ENCODE results near the gene KRT20. TPM values are rescaled to one million over a fixed set of nuclear protein-coding genes. Genes with fewer than 3 reads are reported as not detected.

The KRT20 gene
- total and polyA plus RNA-seq, 2 of the 13 experiments (the other 11 are each of a cell fraction or from before 2014, with no cell fraction given): 0.13 to 0.20 TPM

- TF ChIP-seq POLR2G (IDR thresholded peaks at IDR 0.05; ENCODE audit: low read depth, low read length): peak; percentile 48
- 0 out of 2 replicates have a peak, but pooled peaks have one; percentile 17 for TF ChIP-seq POGZ (CRISPR knock-in tag; IDR thresholded peaks at IDR 0.05)
- TF ChIP-seq, protein P1, sequence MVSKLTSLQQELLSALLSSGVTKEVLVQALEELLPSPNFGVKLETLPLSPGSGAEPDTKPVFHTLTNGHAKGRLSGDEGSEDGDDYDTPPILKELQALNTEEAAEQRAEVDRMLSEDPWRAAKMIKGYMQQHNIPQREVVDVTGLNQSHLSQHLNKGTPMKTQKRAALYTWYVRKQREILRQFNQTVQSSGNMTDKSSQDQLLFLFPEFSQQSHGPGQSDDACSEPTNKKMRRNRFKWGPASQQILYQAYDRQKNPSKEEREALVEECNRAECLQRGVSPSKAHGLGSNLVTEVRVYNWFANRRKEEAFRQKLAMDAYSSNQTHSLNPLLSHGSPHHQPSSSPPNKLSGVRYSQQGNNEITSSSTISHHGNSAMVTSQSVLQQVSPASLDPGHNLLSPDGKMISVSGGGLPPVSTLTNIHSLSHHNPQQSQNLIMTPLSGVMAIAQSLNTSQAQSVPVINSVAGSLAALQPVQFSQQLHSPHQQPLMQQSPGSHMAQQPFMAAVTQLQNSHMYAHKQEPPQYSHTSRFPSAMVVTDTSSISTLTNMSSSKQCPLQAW (CRISPR knock-in tag; IDR thresholded peaks at IDR 0.05): peak; percentile 54
- no peak for TF ChIP-seq ZNF512B (CRISPR knock-in tag; IDR thresholded peaks at IDR 0.05; ENCODE audit: borderline replicate concordance)
- no peak for TF ChIP-seq ZBTB1 (CRISPR knock-in tag; IDR thresholded peaks at IDR 0.05; ENCODE audit: borderline replicate concordance)
- TF ChIP-seq, protein P2, sequence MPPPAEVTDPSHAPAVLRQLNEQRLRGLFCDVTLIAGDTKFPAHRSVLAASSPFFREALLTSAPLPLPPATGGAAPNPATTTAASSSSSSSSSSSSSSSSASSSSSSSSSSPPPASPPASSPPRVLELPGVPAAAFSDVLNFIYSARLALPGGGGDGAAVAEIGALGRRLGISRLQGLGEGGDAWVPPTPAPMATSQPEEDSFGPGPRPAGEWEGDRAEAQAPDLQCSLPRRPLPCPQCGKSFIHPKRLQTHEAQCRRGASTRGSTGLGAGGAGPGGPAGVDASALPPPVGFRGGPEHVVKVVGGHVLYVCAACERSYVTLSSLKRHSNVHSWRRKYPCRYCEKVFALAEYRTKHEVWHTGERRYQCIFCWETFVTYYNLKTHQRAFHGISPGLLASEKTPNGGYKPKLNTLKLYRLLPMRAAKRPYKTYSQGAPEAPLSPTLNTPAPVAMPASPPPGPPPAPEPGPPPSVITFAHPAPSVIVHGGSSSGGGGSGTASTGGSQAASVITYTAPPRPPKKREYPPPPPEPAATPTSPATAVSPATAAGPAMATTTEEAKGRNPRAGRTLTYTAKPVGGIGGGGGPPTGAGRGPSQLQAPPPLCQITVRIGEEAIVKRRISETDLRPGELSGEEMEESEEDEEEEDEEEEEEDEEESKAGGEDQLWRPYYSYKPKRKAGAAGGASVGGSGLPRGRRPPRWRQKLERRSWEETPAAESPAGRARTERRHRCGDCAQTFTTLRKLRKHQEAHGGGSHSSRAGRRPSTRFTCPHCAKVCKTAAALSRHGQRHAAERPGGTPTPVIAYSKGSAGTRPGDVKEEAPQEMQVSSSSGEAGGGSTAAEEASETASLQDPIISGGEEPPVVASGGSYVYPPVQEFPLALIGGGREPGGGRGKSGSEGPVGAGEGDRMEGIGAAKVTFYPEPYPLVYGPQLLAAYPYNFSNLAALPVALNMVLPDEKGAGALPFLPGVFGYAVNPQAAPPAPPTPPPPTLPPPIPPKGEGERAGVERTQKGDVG (CRISPR knock-in tag; IDR thresholded peaks at IDR 0.05; ENCODE audit: borderline replicate concordance): no peak
- TF ChIP-seq HMG20B (CRISPR knock-in tag; conservative IDR thresholded peaks at IDR 0.05): no peak
- TF ChIP-seq SIX1 (CRISPR knock-in tag; IDR thresholded peaks at IDR 0.05; ENCODE audit: borderline replicate concordance): no peak
- TF ChIP-seq ZBTB38 (CRISPR knock-in tag; IDR thresholded peaks at IDR 0.05): peak; percentile 67; the same call in 1 of the 2 replicates
- TF ChIP-seq MBD4 (IDR thresholded peaks at IDR 0.05; ENCODE audit: borderline replicate concordance, low read length): no peak
- no peak for TF ChIP-seq FOXO4 (CRISPR knock-in tag; conservative IDR thresholded peaks at IDR 0.05)
- TF ChIP-seq, protein P3, sequence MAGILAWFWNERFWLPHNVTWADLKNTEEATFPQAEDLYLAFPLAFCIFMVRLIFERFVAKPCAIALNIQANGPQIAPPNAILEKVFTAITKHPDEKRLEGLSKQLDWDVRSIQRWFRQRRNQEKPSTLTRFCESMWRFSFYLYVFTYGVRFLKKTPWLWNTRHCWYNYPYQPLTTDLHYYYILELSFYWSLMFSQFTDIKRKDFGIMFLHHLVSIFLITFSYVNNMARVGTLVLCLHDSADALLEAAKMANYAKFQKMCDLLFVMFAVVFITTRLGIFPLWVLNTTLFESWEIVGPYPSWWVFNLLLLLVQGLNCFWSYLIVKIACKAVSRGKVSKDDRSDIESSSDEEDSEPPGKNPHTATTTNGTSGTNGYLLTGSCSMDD (CRISPR knock-in tag; IDR thresholded peaks at IDR 0.05): no peak
- TF ChIP-seq POLR2A (IDR thresholded peaks at IDR 0.05; ENCODE audit: insufficient read depth in 1 of 2, low read depth in 2 of 2, low read length in 2 of 2): 0 out of 4 replicates have a peak, but pooled peaks of 1 of the 2 experiments have one; percentile 36
- TF ChIP-seq RARA (CRISPR knock-in tag; IDR thresholded peaks at IDR 0.05): peak; percentile 45
- peak; percentile 52; the same call in 1 of the 2 replicates for TF ChIP-seq JUND (CRISPR knock-in tag; IDR thresholded peaks at IDR 0.05)
Observed at GRCh38 chr17:40903129-40903847, 18.2 kb upstream of the KRT20 start (continued).

All from HepG2 (cell line).